Measurements from ENCODE around the gene ABAT.
A peak's percentile ranks its signal among the peaks of the same experiment; 100 is the strongest.
"Not testable (repeated sequence)": the region's sequence is repeated elsewhere in the genome, so short reads cannot be mapped to it uniquely, and the experiment has no call there.

ABAT gene

DNA sequence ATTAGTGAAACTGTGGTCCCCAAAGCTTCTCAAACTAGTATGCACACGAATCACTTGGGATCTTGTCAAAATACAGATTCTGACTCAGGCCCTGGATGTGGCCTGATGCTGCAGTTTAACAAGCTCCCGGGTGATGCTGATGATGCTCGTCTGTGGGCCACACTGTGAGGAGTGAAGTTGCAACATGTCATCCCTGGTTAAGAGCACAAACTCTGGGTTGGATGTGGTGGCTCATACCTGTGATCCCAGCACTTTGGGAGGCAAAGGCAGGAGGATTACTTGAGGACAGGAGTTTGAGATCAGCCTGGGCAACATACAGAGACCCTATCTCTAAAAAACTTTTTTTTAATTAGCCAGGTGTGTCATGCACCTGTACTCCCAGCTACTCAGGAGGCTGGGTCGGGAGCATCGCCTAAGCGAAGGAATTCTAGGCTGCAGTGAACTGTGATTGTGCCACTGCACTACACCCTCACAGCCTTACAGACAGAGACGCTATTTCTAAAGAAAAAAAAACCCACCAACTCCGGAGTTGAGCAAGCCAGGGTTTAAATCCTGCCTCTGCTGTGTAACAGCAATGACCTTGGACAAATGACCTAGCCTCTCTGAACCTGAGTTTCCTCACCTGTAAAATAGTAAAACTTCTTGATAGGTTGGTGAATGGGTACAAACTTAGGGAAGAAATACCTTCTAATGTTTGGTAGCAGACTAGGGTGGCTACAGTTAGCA is 24.4 kb upstream of the ABAT start:
- DNase-seq: no peak

- DNase-seq: not testable (repeated sequence)
These were observed 22.5 kb upstream of the ABAT start for GRCh38 chr16:8651958-8652357.

GRCh38 chr16:8655184-8655717 is 19.2 kb upstream of the ABAT start:
- DNase-seq: no peak

DNA sequence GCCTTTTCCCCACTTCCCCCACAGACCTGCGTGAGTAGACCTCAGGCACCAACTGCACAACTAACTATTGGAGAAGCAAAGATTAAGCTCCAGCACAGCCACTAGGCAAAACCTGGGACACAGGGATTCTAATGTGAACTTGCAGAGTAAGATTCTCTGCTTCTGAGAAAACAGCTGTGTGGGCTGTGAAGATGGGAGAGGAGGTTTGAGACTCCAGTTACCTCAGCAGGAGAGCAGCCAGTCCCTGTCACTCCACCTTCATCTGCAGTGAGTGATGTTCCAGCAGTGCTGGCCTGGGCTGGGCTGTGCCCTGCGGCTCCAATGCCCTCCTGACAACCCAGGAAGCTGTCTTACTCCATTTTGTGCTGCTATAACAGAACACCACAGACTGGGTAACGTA is 18.0 kb upstream of the ABAT start:
- no peak for DNase-seq

DNA sequence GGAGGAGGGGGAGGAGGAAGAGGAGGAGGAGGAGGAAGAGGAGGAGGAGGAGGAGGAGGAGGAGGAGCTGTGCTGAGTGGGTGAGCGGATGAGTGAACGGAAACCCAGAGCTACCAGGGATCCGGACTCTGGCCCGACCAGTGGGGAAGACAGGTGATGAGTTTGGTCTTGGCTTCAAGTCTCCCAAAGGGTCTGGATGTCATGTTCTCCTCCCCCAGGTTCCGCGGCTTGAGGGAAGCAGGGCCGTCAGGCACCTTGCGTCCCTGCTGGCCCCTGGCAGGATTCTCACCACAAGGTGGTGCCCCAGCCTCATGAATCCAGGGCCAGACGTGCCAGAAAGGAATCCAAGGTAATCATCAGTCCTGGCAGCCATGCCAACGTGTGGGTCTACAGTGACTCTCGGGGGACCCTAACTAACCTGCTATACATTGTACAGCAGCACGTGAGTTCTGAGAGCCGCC is 13.5 kb upstream of the ABAT start:
- peak; percentile 63 for DNase-seq

DNA sequence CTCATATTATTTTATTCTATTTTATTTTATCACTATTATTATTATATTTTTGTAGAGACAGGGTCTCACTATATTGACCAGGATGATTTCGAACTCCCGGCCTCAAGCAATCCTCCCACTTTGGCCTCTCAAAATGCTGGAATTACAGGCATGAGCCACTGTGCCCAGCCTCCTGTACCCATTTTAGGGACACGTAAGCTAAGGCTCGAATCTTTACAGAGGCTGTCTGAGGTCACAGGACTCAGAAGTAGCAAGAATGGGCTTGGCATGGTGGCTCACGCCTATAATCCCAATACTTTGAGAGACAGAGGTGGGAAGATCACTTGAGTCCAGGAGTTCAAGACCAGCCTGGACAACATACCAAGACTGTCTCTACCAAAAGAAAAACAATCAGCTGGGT is 12.7 kb upstream of the ABAT start:
- DNase-seq: no peak

GRCh38 chr16:8663192-8664089 is 11.0 kb upstream of the ABAT start:
- DNase-seq: no peak

DNA sequence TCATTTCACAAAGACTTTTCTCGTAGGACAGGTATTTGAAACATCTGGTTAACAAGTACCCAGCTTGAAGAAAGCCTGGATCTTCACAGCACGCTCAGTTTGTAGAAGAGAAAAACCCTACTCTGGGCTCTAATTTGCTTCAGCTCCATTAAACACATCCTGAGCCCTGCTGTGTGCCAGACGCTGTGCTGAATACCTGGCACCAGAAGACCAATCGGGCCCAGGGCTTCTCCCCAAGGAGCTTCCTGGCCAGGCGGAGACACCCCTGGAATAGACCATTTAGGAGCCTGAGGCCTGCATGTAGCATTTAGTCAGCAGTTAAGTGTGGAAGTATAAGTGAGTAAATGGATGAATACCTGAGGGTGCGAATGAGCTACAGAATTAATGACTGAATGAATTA is 8.9 kb upstream of the ABAT start:
- DNase-seq: no peak

DNA sequence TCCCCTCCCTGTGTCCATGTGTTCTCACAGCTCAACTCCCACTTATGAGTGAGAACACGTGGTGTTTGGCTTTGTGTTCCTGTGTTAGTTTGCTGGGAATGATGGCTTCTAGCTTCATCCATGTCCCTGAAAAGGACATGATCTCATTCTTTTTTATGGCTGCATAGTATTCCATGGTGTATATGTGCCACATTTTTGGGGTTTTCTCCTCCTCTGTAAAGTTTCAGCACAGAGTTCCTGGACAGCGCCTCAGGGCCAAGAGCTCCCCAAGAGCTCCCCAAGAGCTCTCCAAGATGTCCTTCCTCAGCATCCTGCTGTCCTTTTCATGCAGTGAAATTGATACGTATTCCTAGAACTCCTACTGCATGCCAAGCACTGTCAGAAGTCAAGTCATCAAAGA is 6.9 kb upstream of the ABAT start:
- no peak for DNase-seq

- no peak for DNase-seq
These were observed 6.3 kb upstream of the ABAT start for GRCh38 chr16:8668113-8668512.

DNA sequence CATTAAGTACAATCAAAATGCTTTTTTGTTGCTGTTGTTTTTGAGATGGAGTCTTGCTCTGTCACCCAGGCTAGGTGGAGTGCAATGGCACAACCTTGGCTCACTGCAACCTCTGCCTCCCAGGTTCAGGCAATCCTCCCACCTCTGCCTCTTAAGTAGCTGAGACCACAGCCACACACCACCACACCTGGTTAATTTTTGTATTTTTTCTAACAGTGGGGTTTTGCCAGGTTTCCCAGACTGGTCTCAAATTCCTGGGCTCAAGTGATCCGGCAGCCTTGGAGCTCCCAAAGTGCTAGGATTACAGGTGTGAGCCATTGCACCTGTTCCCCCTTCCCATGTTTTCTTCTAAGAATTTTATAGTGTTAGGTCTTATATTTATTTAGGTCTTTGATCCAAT is 4.9 kb upstream of the ABAT start:
- no peak for DNase-seq

DNA sequence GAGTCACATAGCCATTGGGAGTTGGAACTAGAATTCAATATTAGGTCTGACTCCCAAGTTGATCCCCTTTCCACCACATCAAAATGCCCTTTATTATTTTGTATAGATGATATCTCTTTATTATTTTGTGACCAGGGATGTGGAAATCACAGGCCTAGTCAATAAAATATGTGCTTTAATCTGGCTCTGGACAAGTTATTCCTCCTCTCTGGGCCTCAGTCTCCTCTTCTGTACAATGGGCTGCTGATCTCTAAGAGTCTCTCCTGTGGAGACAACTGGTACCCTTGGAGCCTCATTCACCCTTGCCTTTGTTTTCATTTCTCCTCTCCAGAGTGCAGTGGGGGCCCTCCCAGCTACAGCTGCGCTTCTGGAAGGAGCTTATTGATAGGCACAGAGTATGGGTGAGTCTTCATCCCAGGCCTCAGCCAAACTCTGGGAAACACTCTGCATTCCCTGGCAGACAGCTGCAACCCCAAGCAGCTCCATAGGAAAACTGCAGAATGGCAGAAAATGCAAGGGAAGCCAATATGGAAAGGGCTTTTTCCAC is 4.3 kb upstream of the ABAT start:
- DNase-seq: no peak

DNA sequence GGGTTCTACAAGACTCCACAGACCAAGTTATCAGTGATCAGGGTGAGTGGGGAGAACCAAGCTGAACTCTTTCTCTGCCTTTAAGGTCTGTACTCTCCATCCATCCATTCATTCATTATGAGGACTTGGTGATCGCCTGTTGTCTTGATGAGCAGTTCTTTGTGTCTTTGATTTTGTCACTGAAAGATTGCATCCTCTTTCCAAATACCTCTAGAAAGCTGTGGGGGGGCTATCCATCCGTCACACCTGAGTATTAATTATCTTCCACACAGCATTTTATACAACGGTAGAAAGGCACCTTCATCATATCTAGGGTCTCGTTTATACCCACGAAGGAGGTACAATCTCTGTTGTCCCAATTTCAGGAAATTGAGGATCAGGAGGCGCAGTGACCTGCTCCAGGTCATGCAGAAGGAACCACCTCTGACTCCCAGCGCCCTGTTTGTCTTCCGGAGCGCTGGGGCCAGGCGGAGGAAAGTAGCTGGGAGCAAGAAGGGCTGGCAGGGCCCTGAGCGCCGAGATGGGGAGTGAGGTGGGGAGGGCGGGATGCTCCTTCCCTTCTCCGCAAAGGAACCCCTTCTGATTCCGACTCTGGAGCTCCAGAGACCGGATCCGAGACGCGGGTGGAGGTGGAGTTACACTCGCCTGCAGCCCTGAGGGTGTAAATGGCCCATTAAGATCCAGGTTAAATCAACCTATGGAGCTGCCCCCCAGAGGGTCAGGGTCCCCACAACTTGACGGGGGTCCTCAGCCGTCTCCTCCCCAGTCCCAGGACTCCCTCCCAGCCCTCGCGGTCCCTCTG is 605 bp upstream of the ABAT start:
- DNase-seq: no peak

DNA sequence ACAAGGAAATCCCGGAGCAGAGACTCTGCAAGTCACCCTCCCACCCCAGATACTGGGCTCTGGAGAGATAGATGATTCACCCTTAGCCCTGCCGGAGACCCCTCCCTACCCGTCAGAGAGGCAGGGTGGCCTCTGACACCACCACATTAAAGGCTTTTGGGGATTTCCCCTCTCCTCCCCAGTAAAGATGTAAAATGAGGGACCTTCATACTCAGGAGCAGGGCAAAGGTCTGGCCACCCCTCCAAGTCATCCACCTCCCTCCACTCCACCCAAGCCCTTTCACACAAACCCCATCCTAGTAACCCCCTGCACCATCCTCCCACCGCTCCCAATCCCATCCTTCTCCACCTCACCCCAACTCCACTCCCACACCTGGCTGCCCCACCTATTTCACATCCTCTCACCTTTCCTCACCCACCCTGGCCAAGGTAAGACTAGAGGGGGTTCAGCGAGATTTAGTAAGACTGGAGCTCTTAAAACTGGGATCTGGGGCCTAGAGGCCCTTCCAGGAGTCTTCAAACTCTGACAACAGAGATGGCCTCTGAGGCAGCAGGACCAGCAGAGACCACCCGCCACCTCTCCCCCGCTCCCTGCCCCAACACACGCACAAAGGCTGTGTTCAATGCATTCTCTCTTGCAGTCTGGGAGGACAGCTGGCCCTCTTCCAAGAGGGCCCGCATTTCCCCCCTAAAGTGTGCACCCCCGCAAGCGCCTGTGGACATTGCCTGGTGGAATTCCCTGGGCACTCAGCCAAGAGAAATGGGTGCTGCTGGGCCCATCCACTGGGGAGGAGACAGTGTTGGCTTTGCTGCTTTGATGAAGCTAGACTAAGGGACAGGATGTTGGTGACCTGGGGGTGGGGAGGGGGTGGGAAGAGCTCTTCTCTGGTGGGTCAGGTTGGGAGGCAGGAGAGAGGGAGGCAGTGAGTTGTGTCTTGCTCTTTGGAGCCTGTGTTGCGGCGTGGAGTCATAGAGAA is 1.1 kb downstream of the ABAT start:
- no peak for DNase-seq

- DNase-seq: no peak
These were observed 1.7 kb downstream of the ABAT start for GRCh38 chr16:8676160-8676547.

- no peak for DNase-seq
These were observed 2.4 kb downstream of the ABAT start for GRCh38 chr16:8676737-8677375.

DNA sequence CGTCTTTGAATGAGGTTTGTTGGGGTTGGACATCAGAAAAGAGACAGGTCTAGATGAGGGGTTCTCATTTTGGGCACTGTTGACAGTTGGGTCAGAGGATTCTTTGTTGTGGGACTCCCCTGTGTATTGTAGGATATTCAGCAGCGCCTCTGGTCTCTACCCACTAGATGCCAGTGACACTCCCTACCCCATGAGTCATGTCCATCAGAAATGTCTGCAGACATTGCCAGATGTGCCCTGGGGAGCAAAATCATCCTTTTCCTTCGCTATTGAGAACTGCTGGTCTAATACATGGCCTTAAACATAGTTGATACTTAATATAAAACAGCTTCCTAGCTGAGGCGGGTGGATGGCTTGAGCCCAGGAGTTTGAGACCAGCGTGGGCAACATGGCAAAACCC is 3.1 kb downstream of the ABAT start:
- DNase-seq: no peak

DNA sequence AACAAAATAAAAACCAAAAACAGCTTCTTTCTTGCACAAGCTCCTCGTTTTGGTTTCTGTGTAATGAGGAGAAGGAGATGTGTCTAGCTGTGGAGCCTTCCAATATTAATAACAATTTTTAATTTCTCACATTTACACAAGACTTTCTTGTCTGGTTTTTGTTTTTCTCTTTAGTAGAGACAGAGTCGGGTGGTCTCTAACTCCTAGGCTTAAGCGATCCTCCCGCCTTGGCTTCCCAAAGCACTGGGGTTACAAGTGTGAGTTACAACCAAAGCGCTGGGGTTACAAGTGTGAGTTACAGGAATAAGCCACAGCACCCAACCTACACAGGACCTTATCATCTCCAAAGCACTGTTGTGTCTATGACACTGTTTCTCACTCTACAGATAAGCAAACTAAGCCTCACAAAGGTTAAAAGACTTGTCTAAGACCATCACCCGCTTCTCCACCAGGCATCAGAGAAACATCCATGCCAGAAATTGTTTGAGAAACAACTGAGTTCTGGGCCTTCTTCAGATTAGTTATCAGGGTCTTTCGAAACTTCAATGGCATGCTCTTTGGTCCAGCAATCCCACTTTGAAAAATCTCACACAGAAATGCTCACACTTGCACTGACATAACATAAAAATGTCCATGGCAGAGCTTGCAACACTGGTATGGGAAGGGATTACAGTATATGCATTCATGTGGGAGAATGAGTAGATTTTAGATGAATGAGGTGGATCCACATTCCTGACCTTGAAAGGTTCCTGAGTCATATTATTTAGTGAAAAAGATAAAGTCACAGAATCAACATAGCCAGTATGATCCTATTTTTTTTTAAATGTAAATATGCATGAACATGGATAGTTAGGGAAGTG is 3.9 kb downstream of the ABAT start:
- DNase-seq: no peak

DNA sequence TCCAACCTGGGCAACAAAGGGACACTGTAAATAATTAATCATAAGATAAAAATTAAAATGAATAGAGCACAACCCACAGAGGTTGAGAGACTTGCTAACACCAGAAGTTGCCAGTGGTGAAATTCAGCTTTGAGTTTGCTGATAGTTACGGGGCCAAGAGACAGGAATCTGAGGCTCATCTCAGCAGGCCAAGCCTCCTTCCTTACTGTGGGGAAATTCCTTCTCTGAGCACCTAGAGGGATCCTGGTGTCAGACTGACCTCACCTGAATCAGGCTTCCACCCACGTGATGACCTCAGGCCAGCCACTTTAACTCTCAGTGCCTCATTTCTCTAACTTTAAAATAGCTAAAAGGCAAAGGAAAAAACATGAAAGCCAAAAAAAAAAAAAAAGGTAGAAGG is 4.7 kb downstream of the ABAT start:
- DNase-seq: no peak
